ENCODE measurements around the gene WDR20.

DNA sequence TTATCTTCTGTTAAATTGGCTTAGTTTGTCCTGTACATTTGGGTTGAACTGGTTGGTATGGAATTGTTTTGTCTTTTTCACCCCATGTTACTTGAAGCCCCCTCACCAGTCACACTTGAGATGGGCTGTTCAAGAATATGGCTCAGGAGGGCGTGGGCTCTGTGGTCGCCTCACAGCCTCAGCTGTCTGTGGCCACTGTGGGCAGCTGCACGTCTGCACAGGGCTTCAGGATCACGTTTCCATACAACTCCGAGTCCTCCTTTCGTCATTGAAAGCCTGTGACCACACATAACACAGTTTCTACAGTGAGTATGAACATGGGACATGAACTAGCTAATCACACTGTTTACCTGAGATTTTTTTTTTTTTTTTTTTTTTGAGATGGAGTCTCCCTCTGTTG lies 84.0 kb downstream of the WDR20 start:
- TF ChIP-seq, protein P1, sequence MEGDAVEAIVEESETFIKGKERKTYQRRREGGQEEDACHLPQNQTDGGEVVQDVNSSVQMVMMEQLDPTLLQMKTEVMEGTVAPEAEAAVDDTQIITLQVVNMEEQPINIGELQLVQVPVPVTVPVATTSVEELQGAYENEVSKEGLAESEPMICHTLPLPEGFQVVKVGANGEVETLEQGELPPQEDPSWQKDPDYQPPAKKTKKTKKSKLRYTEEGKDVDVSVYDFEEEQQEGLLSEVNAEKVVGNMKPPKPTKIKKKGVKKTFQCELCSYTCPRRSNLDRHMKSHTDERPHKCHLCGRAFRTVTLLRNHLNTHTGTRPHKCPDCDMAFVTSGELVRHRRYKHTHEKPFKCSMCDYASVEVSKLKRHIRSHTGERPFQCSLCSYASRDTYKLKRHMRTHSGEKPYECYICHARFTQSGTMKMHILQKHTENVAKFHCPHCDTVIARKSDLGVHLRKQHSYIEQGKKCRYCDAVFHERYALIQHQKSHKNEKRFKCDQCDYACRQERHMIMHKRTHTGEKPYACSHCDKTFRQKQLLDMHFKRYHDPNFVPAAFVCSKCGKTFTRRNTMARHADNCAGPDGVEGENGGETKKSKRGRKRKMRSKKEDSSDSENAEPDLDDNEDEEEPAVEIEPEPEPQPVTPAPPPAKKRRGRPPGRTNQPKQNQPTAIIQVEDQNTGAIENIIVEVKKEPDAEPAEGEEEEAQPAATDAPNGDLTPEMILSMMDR (IDR thresholded peaks at IDR 0.05; ENCODE audit: poor library complexity): no peak
- TF ChIP-seq EZH2 (IDR thresholded peaks at IDR 0.05; ENCODE audit: borderline replicate concordance) (no peak), EZH2phosphoT487 (IDR thresholded peaks at IDR 0.05; ENCODE audit: low read depth, severe bottlenecking, unreplicated experiment) (no peak)

Data from hepatocyte (in vitro differentiated cells).